ENCODE results near the gene ZBTB46. TPM values are rescaled to one million over a fixed set of nuclear protein-coding genes. Genes with fewer than 3 reads are reported as not detected.

The ZBTB46 gene
- total and polyA plus RNA-seq, 4 donors = 0.79 to 12.1 (median 4.7) TPM

DNA sequence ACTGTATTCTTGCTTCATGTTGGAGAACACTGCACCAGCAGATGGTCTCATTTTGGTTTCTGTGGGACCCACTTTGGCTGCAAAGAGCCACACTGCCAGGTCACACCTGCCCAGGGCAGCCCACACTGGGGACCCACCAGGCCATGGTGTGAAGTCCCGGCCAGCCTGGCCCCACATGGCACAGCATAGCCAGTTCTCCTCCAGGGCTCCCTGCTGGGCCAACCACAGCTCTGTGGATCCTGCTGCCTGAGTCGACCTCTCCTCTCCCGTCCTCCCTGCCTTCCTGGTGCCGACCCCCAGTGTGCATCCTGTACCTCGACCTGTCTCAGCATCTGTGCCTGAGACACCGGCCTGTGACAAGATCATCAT lies 126.3 kb downstream of the ZBTB46 start:
- DNase-seq (ENCODE audit: low spot score) = no peak
- H3K36me3 ChIP-seq (ENCODE audit: control insufficient read depth in 4 of 4, insufficient read depth in 3 of 4, low read depth in 1 of 4, low read length in 3 of 4) = peaks cover 0 to 25% (median 9%) of the 10 kb centered on the region in 4 donors
- TF ChIP-seq EGR1 (IDR thresholded peaks at IDR 0.05; ENCODE audit: low read depth in 2 of 2) = no peak
- no peak for TF ChIP-seq SP1 (IDR thresholded peaks at IDR 0.05)
- TF ChIP-seq, protein P1, sequence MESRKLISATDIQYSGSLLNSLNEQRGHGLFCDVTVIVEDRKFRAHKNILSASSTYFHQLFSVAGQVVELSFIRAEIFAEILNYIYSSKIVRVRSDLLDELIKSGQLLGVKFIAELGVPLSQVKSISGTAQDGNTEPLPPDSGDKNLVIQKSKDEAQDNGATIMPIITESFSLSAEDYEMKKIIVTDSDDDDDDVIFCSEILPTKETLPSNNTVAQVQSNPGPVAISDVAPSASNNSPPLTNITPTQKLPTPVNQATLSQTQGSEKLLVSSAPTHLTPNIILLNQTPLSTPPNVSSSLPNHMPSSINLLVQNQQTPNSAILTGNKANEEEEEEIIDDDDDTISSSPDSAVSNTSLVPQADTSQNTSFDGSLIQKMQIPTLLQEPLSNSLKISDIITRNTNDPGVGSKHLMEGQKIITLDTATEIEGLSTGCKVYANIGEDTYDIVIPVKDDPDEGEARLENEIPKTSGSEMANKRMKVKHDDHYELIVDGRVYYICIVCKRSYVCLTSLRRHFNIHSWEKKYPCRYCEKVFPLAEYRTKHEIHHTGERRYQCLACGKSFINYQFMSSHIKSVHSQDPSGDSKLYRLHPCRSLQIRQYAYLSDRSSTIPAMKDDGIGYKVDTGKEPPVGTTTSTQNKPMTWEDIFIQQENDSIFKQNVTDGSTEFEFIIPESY (IDR thresholded peaks at IDR 0.05) = no peak
- TF ChIP-seq JUND (IDR thresholded peaks at IDR 0.05) = no peak
- no peak for TF ChIP-seq NR2F2 (IDR thresholded peaks at IDR 0.05)
- no peak for TF ChIP-seq TAF1 (conservative IDR thresholded peaks at IDR 0.05)
- peaks cover 5 to 27% (median 24%) of the 10 kb centered on the region in 4 donors for H3K4me1 ChIP-seq (ENCODE audit: control insufficient read depth in 4 of 4, insufficient read depth in 4 of 4, low read length in 3 of 4)
- H3K4me3 ChIP-seq (ENCODE audit: low read depth in 1 of 3, low read length in 3 of 3) = no peak overlapping the region
- 76% methylated on average over 6 of the region's 6 CpGs for WGBS
- no peak overlapping the region for H3K9ac ChIP-seq (ENCODE audit: low read depth in 1 of 2, low read length in 2 of 2)
- H3K9me3 ChIP-seq (ENCODE audit: control insufficient read depth in 4 of 4, low read length in 3 of 4) = no peaks in the 10 kb centered on the region
- H3K27ac ChIP-seq (ENCODE audit: low read depth in 1 of 2, low read length in 2 of 2) = no peak overlapping the region
- H3K27me3 ChIP-seq (ENCODE audit: control insufficient read depth in 4 of 4, insufficient read depth in 4 of 4, low read length in 3 of 4) = no peaks in the 10 kb centered on the region

DNA sequence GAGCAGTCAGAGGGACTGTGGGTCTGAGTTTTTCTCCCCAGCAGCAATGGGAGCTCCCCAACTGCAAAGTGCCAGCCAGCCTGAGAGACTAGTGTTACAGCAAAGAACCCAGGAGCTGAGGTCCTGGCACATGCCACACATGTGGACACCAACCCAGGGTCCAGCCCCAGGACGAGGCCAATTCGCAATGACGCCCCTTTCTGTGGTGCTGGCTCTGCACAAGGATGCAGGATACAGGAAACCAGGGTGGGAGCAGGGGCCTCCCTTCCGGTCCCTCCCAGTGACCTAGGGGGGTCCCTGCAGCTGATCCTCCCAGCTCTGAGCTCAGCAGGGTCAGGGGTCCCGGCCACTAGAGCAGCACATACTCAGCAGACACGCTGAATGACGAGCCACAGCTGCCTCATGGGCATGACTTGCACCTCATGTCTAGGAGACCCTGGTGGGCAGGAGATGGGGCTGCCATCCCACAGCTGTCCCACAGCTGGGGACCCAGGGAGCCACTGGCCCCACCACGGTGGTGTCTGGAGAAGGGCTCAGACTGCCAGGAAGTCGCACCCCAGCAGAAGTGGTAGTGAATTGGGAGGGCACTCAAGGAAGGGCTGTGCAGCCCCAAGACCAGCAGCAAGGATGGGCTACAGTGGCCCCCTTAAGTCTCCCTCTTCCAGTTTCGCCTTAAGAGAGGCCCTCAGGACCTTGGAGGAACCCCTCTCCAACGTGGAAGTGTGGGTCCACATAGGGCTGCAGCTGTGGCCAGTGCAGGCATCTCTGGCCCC lies 126.9 kb downstream of the ZBTB46 start:
- H3K27ac ChIP-seq (ENCODE audit: low read depth in 1 of 2, low read length in 2 of 2) = no peak overlapping the region
- 91% methylated on average over 11 of the region's 11 CpGs for WGBS
- no peak for DNase-seq (ENCODE audit: low spot score)
- H3K4me3 ChIP-seq (ENCODE audit: low read depth in 1 of 3, low read length in 3 of 3) = no peak overlapping the region
- TF ChIP-seq HNF4G (IDR thresholded peaks at IDR 0.05) = no peak
- no peaks in the 10 kb centered on the region for H3K9me3 ChIP-seq (ENCODE audit: control insufficient read depth in 4 of 4, low read length in 3 of 4)
- H3K9ac ChIP-seq (ENCODE audit: low read depth in 1 of 2, low read length in 2 of 2) = no peak overlapping the region
- H3K36me3 ChIP-seq (ENCODE audit: control insufficient read depth in 4 of 4, insufficient read depth in 3 of 4, low read depth in 1 of 4, low read length in 3 of 4) = peaks cover 0 to 25% (median 9%) of the 10 kb centered on the region in 4 donors
- H3K4me1 ChIP-seq (ENCODE audit: control insufficient read depth in 4 of 4, insufficient read depth in 4 of 4, low read length in 3 of 4) = peaks cover 5 to 24% (median 20%) of the 10 kb centered on the region in 4 donors
- H3K27me3 ChIP-seq (ENCODE audit: control insufficient read depth in 4 of 4, insufficient read depth in 4 of 4, low read length in 3 of 4) = no peaks in the 10 kb centered on the region

DNA sequence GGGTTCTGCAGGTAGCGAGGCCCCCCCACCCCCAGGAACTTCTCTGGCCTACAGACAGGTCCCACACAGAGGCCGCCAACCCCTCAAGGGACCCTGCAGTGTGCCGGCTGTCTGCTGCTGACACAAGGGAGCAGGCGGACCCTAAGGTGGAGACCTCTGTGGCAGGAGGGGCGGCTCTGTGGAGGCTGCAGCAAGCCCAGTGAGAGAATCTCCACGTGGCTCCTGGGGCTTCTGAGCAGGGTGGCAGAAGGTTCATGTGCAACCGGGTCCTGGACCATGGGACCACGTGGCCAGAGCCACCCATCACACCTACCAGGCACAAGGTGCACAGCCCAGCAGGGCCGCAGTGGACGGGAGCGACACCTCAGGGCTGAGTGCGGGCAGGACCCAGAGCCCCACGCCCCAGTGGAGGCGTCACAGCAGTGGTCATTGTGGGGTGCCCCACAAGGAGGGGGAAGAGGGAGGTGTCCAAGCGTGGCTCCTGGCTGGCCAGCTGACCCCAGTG lies 127.5 kb downstream of the ZBTB46 start:
- Histone ChIP-seq H3K9ac (ENCODE audit: low read depth in 1 of 2, low read length in 2 of 2) (no peak overlapping the region), H3K4me3 (ENCODE audit: low read depth in 1 of 3, low read length in 3 of 3) (no peak overlapping the region), H3K27me3 (ENCODE audit: control insufficient read depth in 4 of 4, insufficient read depth in 4 of 4, low read length in 3 of 4) (no peaks in the 10 kb centered on the region), H3K27ac (ENCODE audit: low read depth in 1 of 2, low read length in 2 of 2) (no peak overlapping the region), H3K36me3 (ENCODE audit: control insufficient read depth in 4 of 4, insufficient read depth in 3 of 4, low read depth in 1 of 4, low read length in 3 of 4) (peaks cover 0 to 25% (median 9%) of the 10 kb centered on the region in 4 donors), H3K4me1 (ENCODE audit: control insufficient read depth in 4 of 4, insufficient read depth in 4 of 4, low read length in 3 of 4) (peaks cover 3 to 18% (median 13%) of the 10 kb centered on the region in 4 donors), H3K9me3 (ENCODE audit: control insufficient read depth in 4 of 4, low read length in 3 of 4) (no peaks in the 10 kb centered on the region)
- DNase-seq (ENCODE audit: low spot score) = no peak
- 92% methylated on average over 15 of the region's 15 CpGs for WGBS
- TF ChIP-seq, protein P1 (IDR thresholded peaks at IDR 0.05) = no peak
- no peak for TF ChIP-seq GABPA (IDR thresholded peaks at IDR 0.05 in 1 of 2, conservative IDR thresholded peaks at IDR 0.05 in 1 of 2)
- TF ChIP-seq, protein P2, sequence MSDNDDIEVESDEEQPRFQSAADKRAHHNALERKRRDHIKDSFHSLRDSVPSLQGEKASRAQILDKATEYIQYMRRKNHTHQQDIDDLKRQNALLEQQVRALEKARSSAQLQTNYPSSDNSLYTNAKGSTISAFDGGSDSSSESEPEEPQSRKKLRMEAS (IDR thresholded peaks at IDR 0.05) = no peak
- TF ChIP-seq FOXA1 (IDR thresholded peaks at IDR 0.05) = no peak
- no peak for TF ChIP-seq SP1 (IDR thresholded peaks at IDR 0.05)
- no peak for TF ChIP-seq RAD21 (IDR thresholded peaks at IDR 0.05)
- TF ChIP-seq HNF4G (IDR thresholded peaks at IDR 0.05) = no peak
